DND-41 (cell line): ENCODE data around the gene LYRM9.

Experiments
- ATAC-seq: fragments of 200-7000 bp; cut with Tn5 transposase; 3 replicates; pipeline ENCODE4 v1.9.1; 2021; ENCODE audit warnings: low read depth; ENCODE audit not compliant: insufficient read depth
- DNase-seq: peaks from one replicate; pipeline ENCODE4 v3.0.0-alpha.2; 2020
- H2AFZ ChIP-seq: 2 replicates; pipeline ENCODE4 v1.6.0; 2012; ENCODE audit warnings: low read depth, low read length
- H3K27ac ChIP-seq: 2 replicates; pipeline ENCODE4 v1.5.1; 2012; ENCODE audit warnings: low read length, inconsistent platforms
- H3K27me3 ChIP-seq: fragments of 200-600 bp; sonication (generic); 2 replicates; pipeline ENCODE4 v1.6.0; 2012; ENCODE audit warnings: low read length, mild to moderate bottlenecking, inconsistent platforms; ENCODE audit not compliant: insufficient read depth, poor library complexity
- H3K36me3 ChIP-seq: 2 replicates; pipeline ENCODE4 v1.5.1; 2012; ENCODE audit warnings: low read length, inconsistent platforms; ENCODE audit not compliant: insufficient read depth
- H3K4me1 ChIP-seq: 2 replicates; pipeline ENCODE4 v1.5.1; 2012; ENCODE audit warnings: mild to moderate bottlenecking, low read length; ENCODE audit not compliant: insufficient read depth
- H3K4me2 ChIP-seq: 2 replicates; pipeline ENCODE4 v1.6.0; 2012; ENCODE audit warnings: mild to moderate bottlenecking, moderate library complexity, low read length, inconsistent platforms; ENCODE audit not compliant: insufficient read depth
- H3K4me3 ChIP-seq, 2 experiments: fragments of 200-600 bp in 1 of 2; shearing (Covaris generic) in 1 of 2; 2 replicates each; pipeline ENCODE4 v1.5.1; 2012 to 2016; ENCODE audit warnings: inconsistent platforms in 2 of 2, low read length in 2 of 2, mild to moderate bottlenecking in 2 of 2, low read depth in 1 of 2, moderate library complexity in 1 of 2
- H3K79me2 ChIP-seq: 2 replicates; pipeline ENCODE4 v1.6.0; 2012; ENCODE audit warnings: low read length, inconsistent platforms; ENCODE audit not compliant: insufficient read depth
- H3K9ac ChIP-seq: 2 replicates; pipeline ENCODE4 v1.6.0; 2012; ENCODE audit warnings: low read depth, mild to moderate bottlenecking, inconsistent platforms, low read length, moderate library complexity
- H3K9me3 ChIP-seq: 2 replicates; pipeline ENCODE4 v1.5.1; 2012; ENCODE audit warnings: low read length, moderate library complexity, mild to moderate bottlenecking, inconsistent platforms; ENCODE audit not compliant: insufficient read depth, severe bottlenecking
- H4K20me1 ChIP-seq: 2 replicates; pipeline ENCODE4 v1.6.0; 2012; ENCODE audit warnings: low read length; ENCODE audit not compliant: insufficient read depth
- CTCF ChIP-seq: IDR thresholded peaks from 2 replicates; pipeline ENCODE4 v1.5.1; 2012; ENCODE audit warnings: borderline replicate concordance, low read length, moderate library complexity, mild to moderate bottlenecking; ENCODE audit not compliant: poor library complexity, severe bottlenecking; ENCODE audit errors: extremely low read depth
- EZH2 ChIP-seq: IDR thresholded peaks from 3 replicates; pipeline ENCODE4 v1.6.1; 2012; ENCODE audit warnings: borderline replicate concordance, low read depth, mild to moderate bottlenecking, moderate library complexity, low read length, inconsistent platforms; ENCODE audit not compliant: severe bottlenecking

Gene LYRM9

DNA sequence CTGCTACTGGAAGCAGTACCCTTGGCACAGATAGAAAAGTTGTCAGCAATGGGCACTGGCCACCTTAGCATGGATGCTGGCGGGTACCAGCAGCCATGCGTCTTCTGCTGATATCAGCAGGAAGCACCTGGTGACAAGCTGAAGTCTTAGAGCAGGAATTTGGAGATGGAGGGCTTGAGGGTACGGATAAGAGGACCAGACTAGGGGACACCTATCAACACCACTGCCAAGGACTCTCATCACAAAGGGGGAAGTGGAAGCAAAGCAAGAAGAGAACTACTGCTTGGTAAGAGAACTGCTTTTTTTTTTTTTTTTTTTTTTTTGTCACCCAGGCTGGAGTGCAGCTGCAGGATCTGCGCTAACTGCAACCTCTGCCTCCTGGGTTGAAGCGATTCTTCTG is 35.4 kb upstream of the LYRM9 start:
- no peaks in the 10 kb centered on the region for H3K4me1 ChIP-seq
- DNase-seq (no peak), ATAC-seq (no peak)
- TF ChIP-seq EZH2 (no peak), CTCF (no peak)
- no peaks in the 10 kb centered on the region for H3K79me2 ChIP-seq
- H3K9ac ChIP-seq, result no peak overlapping the region
- no peaks in the 10 kb centered on the region for H3K36me3 ChIP-seq
- no peaks in the 10 kb centered on the region for H3K27me3 ChIP-seq
- H3K9me3 ChIP-seq, result no peaks in the 10 kb centered on the region
- H3K4me2 ChIP-seq, result no peak overlapping the region
- no peaks in the 10 kb centered on the region for H4K20me1 ChIP-seq
- no peak overlapping the region for H3K4me3 ChIP-seq
- H3K27ac ChIP-seq, result no peak overlapping the region
- H2AFZ ChIP-seq, result no peak overlapping the region

DNA sequence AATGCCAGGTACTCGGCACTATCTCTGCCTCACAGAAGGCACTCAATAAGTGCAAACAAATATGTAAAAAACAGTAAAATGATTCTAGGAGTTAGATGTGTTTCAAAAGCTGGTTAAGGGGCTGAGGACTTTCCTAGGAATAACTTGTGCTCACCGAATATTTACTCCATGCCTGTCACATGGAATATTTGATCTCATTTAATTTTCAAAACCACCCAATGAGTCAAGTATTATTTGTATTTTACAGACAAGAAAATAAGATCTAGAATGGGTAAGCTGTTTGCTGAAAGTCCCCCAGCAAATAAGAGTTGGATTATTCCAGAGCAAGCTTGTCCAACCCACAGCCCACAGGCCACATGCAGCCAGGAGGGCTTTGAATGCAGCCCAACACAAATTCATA is 34.6 kb upstream of the LYRM9 start:
- H3K4me3 ChIP-seq, result no peak overlapping the region
- no peak for ATAC-seq
- no peak overlapping the region for H2AFZ ChIP-seq
- H3K27ac ChIP-seq, result no peak overlapping the region
- DNase-seq, result no peak
- H3K9me3 ChIP-seq, result no peaks in the 10 kb centered on the region
- H3K9ac ChIP-seq, result no peak overlapping the region
- no peaks in the 10 kb centered on the region for H3K36me3 ChIP-seq
- TF ChIP-seq CTCF (no peak), EZH2 (no peak)
- no peaks in the 10 kb centered on the region for H3K27me3 ChIP-seq
- no peaks in the 10 kb centered on the region for H3K79me2 ChIP-seq
- no peaks in the 10 kb centered on the region for H3K4me1 ChIP-seq
- H3K4me2 ChIP-seq, result no peak overlapping the region
- H4K20me1 ChIP-seq, result no peaks in the 10 kb centered on the region

DNA sequence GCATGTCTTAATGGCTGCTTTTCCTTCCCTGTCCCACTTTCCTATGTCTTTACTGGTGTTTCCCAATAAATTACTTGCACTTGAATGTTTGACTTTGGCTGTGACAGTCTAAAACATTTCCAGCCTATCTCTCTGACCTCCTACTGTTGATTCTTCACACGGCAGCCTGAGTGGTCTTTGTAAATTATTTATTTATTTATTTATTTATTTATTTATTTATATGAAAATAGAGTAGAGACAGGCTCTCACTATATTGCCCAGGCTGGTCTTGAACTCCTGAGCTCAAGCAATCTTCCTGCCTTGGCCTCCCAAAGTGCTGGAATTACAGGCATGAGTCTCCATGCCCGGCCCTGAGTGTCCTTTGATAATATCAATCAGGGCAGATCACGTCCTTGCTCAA is 28.4 kb upstream of the LYRM9 start:
- DNase-seq, result no peak
- Histone ChIP-seq H3K4me3 (no peak overlapping the region), H4K20me1 (no peaks in the 10 kb centered on the region), H3K79me2 (no peaks in the 10 kb centered on the region), H3K9me3 (no peaks in the 10 kb centered on the region), H3K4me1 (no peaks in the 10 kb centered on the region), H3K27me3 (no peaks in the 10 kb centered on the region), H2AFZ (no peak overlapping the region), H3K36me3 (no peaks in the 10 kb centered on the region), H3K9ac (no peak overlapping the region), H3K27ac (no peak overlapping the region), H3K4me2 (no peak overlapping the region)
- TF ChIP-seq CTCF (no peak), EZH2 (no peak)
- no peak for ATAC-seq

- Histone ChIP-seq H3K4me3 (no peak overlapping the region), H3K4me2 (no peak overlapping the region), H3K9ac (no peak overlapping the region), H4K20me1 (no peaks in the 10 kb centered on the region), H3K79me2 (no peaks in the 10 kb centered on the region), H3K27me3 (no peaks in the 10 kb centered on the region), H3K36me3 (no peaks in the 10 kb centered on the region), H3K27ac (no peak overlapping the region), H3K4me1 (no peaks in the 10 kb centered on the region), H3K9me3 (no peaks in the 10 kb centered on the region), H2AFZ (no peak overlapping the region)
- TF ChIP-seq CTCF (no peak), EZH2 (no peak)
- DNase-seq (no peak), ATAC-seq (no peak)
These were observed 27.9 kb upstream of the LYRM9 start for GRCh38 chr17:27921077-27921476.
